ENCODE data around the gene RGS17. TPM values are rescaled to one million over a fixed set of nuclear protein-coding genes. Genes with fewer than 3 reads are reported as not detected.
"Not testable (repeated sequence)": the region's sequence is repeated elsewhere in the genome, so short reads cannot be mapped to it uniquely, and the experiment has no call there.

RGS17 gene
- total RNA-seq, 3 donors from 2014 or later = 0.29 to 1.8 (median 0.66) TPM

GRCh38 chr6:153001767-153002612 is 129.1 kb downstream of the RGS17 start:
- Histone ChIP-seq H3K4me3 (peak overlapping the region; percentile 60 to 93 (median 84)), H3K36me3 (no peaks in the 10 kb centered on the region), H3K4me1 (peaks cover 0 to 9% of the 10 kb centered on the region in 2 donors), H3K27me3 (no peaks in the 10 kb centered on the region), H3K9me3 (no peaks in the 10 kb centered on the region), H3K27ac (peak overlapping the region; percentile 82 to 94)
- intact Hi-C loops (cut with DNase I; ENCODE audit: low total_unique reads) = no loop called here
- TF ChIP-seq POLR2AphosphoS5 (IDR thresholded peaks at IDR 0.05) (no peak), POLR2A (IDR thresholded peaks at IDR 0.05) (no peak)
- no peak for DNase-seq (ENCODE audit: low spot score in 2 of 2)

GRCh38 chr6:153000790-153001189 is 130.3 kb downstream of the RGS17 start:
- intact Hi-C loops (cut with DNase I; ENCODE audit: low total_unique reads); H3K27ac ChIP-seq; H3K9me3 ChIP-seq; H3K36me3 ChIP-seq; H3K27me3 ChIP-seq; H3K4me1 ChIP-seq; H3K4me3 ChIP-seq; DNase-seq (ENCODE audit: low spot score in 2 of 2): not testable (repeated sequence)

GRCh38 chr6:153000243-153000642 is 130.8 kb downstream of the RGS17 start:
- no peaks in the 10 kb centered on the region for H3K36me3 ChIP-seq
- no peak overlapping the region for H3K27ac ChIP-seq
- no peak overlapping the region for H3K4me3 ChIP-seq
- no peaks in the 10 kb centered on the region for H3K9me3 ChIP-seq
- DNase-seq (ENCODE audit: low spot score in 2 of 2) = no peak
- H3K4me1 ChIP-seq = peaks cover 0 to 9% of the 10 kb centered on the region in 2 donors
- intact Hi-C loops (cut with DNase I; ENCODE audit: low total_unique reads) = no loop called here
- TF ChIP-seq POLR2A (IDR thresholded peaks at IDR 0.05) = no peak
- no peak for TF ChIP-seq CTCF (IDR thresholded peaks at IDR 0.05)
- TF ChIP-seq POLR2AphosphoS5 (IDR thresholded peaks at IDR 0.05) = no peak
- no peaks in the 10 kb centered on the region for H3K27me3 ChIP-seq

GRCh38 chr6:152999538-152999937 is 131.5 kb downstream of the RGS17 start:
- intact Hi-C loops (cut with DNase I; ENCODE audit: low total_unique reads); H3K36me3 ChIP-seq; H3K9me3 ChIP-seq; DNase-seq (ENCODE audit: low spot score in 2 of 2); H3K27ac ChIP-seq; H3K27me3 ChIP-seq; H3K4me1 ChIP-seq; H3K4me3 ChIP-seq: not testable (repeated sequence)

- H3K4me3 ChIP-seq = no peak overlapping the region
- TF ChIP-seq POLR2AphosphoS5 (IDR thresholded peaks at IDR 0.05) = no peak
- TF ChIP-seq CTCF (IDR thresholded peaks at IDR 0.05) = no peak
- no peak for TF ChIP-seq POLR2A (IDR thresholded peaks at IDR 0.05)
- H3K4me1 ChIP-seq = no peaks in the 10 kb centered on the region
- no peak for DNase-seq (ENCODE audit: low spot score in 2 of 2)
- no peaks in the 10 kb centered on the region for H3K27me3 ChIP-seq
- no peak overlapping the region for H3K27ac ChIP-seq
- intact Hi-C loops (cut with DNase I; ENCODE audit: low total_unique reads) = no loop called here
- no peaks in the 10 kb centered on the region for H3K36me3 ChIP-seq
- no peaks in the 10 kb centered on the region for H3K9me3 ChIP-seq
Observed at GRCh38 chr6:152993847-152994246, 137.2 kb downstream of the RGS17 start.

- no peak for DNase-seq (ENCODE audit: low spot score in 2 of 2)
- Histone ChIP-seq H3K36me3 (no peaks in the 10 kb centered on the region), H3K27me3 (no peaks in the 10 kb centered on the region), H3K9me3 (no peaks in the 10 kb centered on the region), H3K4me3 (no peak overlapping the region), H3K27ac (no peak overlapping the region), H3K4me1 (no peaks in the 10 kb centered on the region)
- intact Hi-C loops (cut with DNase I; ENCODE audit: low total_unique reads) = no loop called here
- TF ChIP-seq CTCF (IDR thresholded peaks at IDR 0.05) (no peak), POLR2AphosphoS5 (IDR thresholded peaks at IDR 0.05) (no peak), POLR2A (IDR thresholded peaks at IDR 0.05) (no peak)
Observed at GRCh38 chr6:152993431-152993830, 137.7 kb downstream of the RGS17 start.

All from breast epithelium (tissue), 4 donors.